Stimulated activated CD4-positive, alpha-beta T cell treated with anti-CD3 and anti-CD28 coated beads, TNF-alpha, amount 100 ng/mL, for 24 hours (primary cell): Measurements from ENCODE around the gene ESR1.

Experiments
- DNase-seq, 3 experiments: peaks; one replicate each; pipeline ENCODE4 v3.0.0-alpha.2; 2020; ENCODE audit warnings: low read depth in 3 of 3

The ESR1 gene

GRCh38 chr6:152173321-152173720 lies 365.8 kb downstream of the ESR1 start:
- DNase-seq = no peak

- no peak for DNase-seq
Observed at GRCh38 chr6:152173957-152174356, 366.5 kb downstream of the ESR1 start.

DNA sequence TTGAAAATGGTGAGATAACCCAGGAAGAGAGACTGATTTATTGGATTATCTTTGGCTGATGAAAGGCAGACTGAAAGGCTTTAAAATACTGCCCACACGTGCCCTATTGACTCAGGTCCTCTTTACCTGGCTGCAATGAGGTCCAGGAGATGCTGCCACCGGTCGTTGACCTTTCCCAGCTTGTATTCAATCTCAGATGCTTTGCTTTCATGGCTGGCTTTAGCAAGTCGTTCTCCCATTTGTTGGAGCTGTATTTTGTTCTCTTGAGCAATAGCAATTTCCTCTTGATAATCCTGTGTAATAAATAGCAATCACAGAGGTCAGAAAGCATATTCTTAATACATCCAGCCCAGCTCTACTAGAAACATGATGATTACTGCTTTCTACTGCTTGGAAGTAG lies 368.8 kb downstream of the ESR1 start:
- no peak for DNase-seq
